Motor neuron (in vitro differentiated cells): Measurements from ENCODE around the gene CRAT. TPM values are rescaled to one million over a fixed set of nuclear protein-coding genes. Genes with fewer than 3 reads are reported as not detected.
A peak's percentile ranks its signal among the peaks of the same experiment; 100 is the strongest.
"Not testable (repeated sequence)": the region's sequence is repeated elsewhere in the genome, so short reads cannot be mapped to it uniquely, and the experiment has no call there.

Source experiments
- ATAC-seq, 8 experiments: fragments of 200-7000 bp; cut with Tn5 transposase; replicated peaks in 6 of 8; 2 replicates each; pipeline ENCODE4 v1.8.0; 2021; ENCODE audit warnings: mild to moderate bottlenecking in 8 of 8, moderate library complexity in 8 of 8
- H3K27ac ChIP-seq, 2 donors: fragments of 250-450 bp; sonication (Bioruptor Pico); 2 replicates each; pipeline ENCODE4 v1.9.0; 2021; ENCODE audit warnings: antibody characterized with exemption in 2 of 2, mild to moderate bottlenecking in 2 of 2, moderate library complexity in 1 of 2
- H3K4me1 ChIP-seq, 2 donors: fragments of 250-450 bp; sonication (Bioruptor Pico); replicated peaks in 1 of 2; 2 replicates each; pipeline ENCODE4 v1.6.1; 2021; ENCODE audit warnings: antibody characterized with exemption in 2 of 2, mild to moderate bottlenecking in 2 of 2, moderate library complexity in 1 of 2
- H3K4me3 ChIP-seq, 5 donors: fragments of 250-450 bp; sonication (Bioruptor Pico); 2 replicates each; pipeline ENCODE4 v1.9.0; 2021; ENCODE audit warnings: antibody characterized with exemption in 5 of 5, mild to moderate bottlenecking in 5 of 5, moderate library complexity in 4 of 5
- WGBS, 10 experiments: fragments of 450-650 bp; shearing (Covaris generic); methylation state at CpG; one replicate each; pipeline ENCODE4 v1.0.0; 2022; 5-methylcytosine and 5-hydroxymethylcytosine counted together
- in situ Hi-C, 9 experiments: fragments of 400-800 bp; cut with MboI; loops; one replicate each; pipeline ENCODE4 v1.15.0; 2021; ENCODE audit warnings: low sequenced_read_pairs in 9 of 9, low pct_unique_long_range_greater_than_20kb in 2 of 9; ENCODE audit not compliant: unreplicated experiment in 9 of 9
- total RNA-seq, 8 experiments: library from RNA; unstranded; fragments of 300-600 nt; gene quantifications; 2 replicates each; pipeline versions ENCODE4 v1.2.3 to v1.2.4, GENCODE V29; 2022

CRAT gene
- total RNA-seq, 8 experiments from 2014 or later = 16.1 to 34.5 (median 19.5) TPM

- in situ Hi-C loops = no loop called here
- 89 to 100% methylated on average over 1 of the region's 1 CpG; no CpG with 5 or more reads in 8 of the 10 experiments for WGBS, 10 experiments
- no peak for ATAC-seq
- H3K4me1 ChIP-seq = peaks cover 8 to 9% of the 10 kb centered on the region in 2 donors
- no peak overlapping the region for H3K4me3 ChIP-seq
- H3K27ac ChIP-seq = no peak overlapping the region
Measured at GRCh38 chr9:129122133-129122532, 11.5 kb upstream of the CRAT start.

GRCh38 chr9:129121483-129121882 lies 10.9 kb upstream of the CRAT start:
- H3K27ac ChIP-seq = no peak overlapping the region
- H3K4me3 ChIP-seq = no peak overlapping the region
- H3K4me1 ChIP-seq = peaks cover 3 to 4% of the 10 kb centered on the region in 2 donors
- in situ Hi-C loops = no loop called here
- peak in 1 of 8 experiments; percentile 32 for ATAC-seq
- 63 to 100% (median 90%) methylated on average over 1 to 3 of the region's 3 CpGs; no CpG with 5 or more reads in 5 of the 10 experiments for WGBS, 10 experiments

- in situ Hi-C loops = no loop called here
- WGBS, 10 experiments = 50 to 100% (median 84%) methylated on average over 2 to 4 of the region's 4 CpGs; no CpG with 5 or more reads in 2 of the 10 experiments
- no peak overlapping the region for H3K27ac ChIP-seq
- ATAC-seq = no peak
- no peak overlapping the region for H3K4me3 ChIP-seq
- H3K4me1 ChIP-seq = no peaks in the 10 kb centered on the region
Measured at GRCh38 chr9:129118799-129119198, 8.2 kb upstream of the CRAT start.

- Histone ChIP-seq H3K4me3 (no peak overlapping the region), H3K4me1 (peaks cover 4 to 5% of the 10 kb centered on the region in 2 donors), H3K27ac (no peak overlapping the region)
- no peak for ATAC-seq
- WGBS, 10 experiments = 60 to 100% (median 94%) methylated on average over 1 to 9 of the region's 17 CpGs; no CpG with 5 or more reads in 2 of the 10 experiments
- in situ Hi-C loops = no loop called here
Measured at GRCh38 chr9:129113645-129114304, 3.2 kb upstream of the CRAT start.

- 68 to 100% (median 85%) methylated on average over 2 to 10 of the region's 17 CpGs; no CpG with 5 or more reads in 1 of the 10 experiments for WGBS, 10 experiments
- H3K27ac ChIP-seq, in situ Hi-C loops, ATAC-seq, H3K4me1 ChIP-seq: not testable (repeated sequence)
- peak overlapping the region; percentile 49 to 86 (median 67) for H3K4me3 ChIP-seq
Measured at GRCh38 chr9:129112526-129112925, 1.9 kb upstream of the CRAT start.

- Histone ChIP-seq H3K4me1 (peaks cover 4 to 5% of the 10 kb centered on the region in 2 donors), H3K4me3 (peak overlapping the region; percentile 49 to 86 (median 67)), H3K27ac (peak overlapping the region; percentile 93 to 95)
- in situ Hi-C loops = no loop called here
- ATAC-seq = peak; percentile 5 to 34 (median 22)
- WGBS, 10 experiments = 0% methylated on average over 2 to 8 of the region's 37 CpGs; no CpG with 5 or more reads in 6 of the 10 experiments
Measured at GRCh38 chr9:129111528-129112151, 1.0 kb upstream of the CRAT start.

GRCh38 chr9:129109952-129110739 lies 447 bp downstream of the CRAT start:
- in situ Hi-C loops = no loop called here
- H3K4me1 ChIP-seq = peaks cover 4 to 5% of the 10 kb centered on the region in 2 donors
- ATAC-seq = peak; percentile 1 to 66 (median 11)
- 0 to 3% (median 0%) methylated on average over 1 to 6 of the region's 64 CpGs; no CpG with 5 or more reads in 6 of the 10 experiments for WGBS, 10 experiments
- H3K27ac ChIP-seq = peak overlapping the region; percentile 9 to 65
- H3K4me3 ChIP-seq = peak overlapping the region; percentile 49 to 86 (median 67)

GRCh38 chr9:129109537-129109903 lies 1.1 kb downstream of the CRAT start:
- 60 to 100% (median 80%) methylated on average over 1 to 2 of the region's 7 CpGs; no CpG with 5 or more reads in 6 of the 10 experiments for WGBS, 10 experiments
- peaks cover 4 to 5% of the 10 kb centered on the region in 2 donors for H3K4me1 ChIP-seq
- peak overlapping the region in 3 of 5 donors; percentile 49 to 86 (median 58) for H3K4me3 ChIP-seq
- no peak overlapping the region for H3K27ac ChIP-seq
- ATAC-seq = peak in 2 of 8 experiments; percentile 12 to 18
- in situ Hi-C loops = no loop called here

- Histone ChIP-seq H3K4me1 (peaks cover 4 to 5% of the 10 kb centered on the region in 2 donors), H3K27ac (no peak overlapping the region), H3K4me3 (no peak overlapping the region)
- ATAC-seq = no peak
- 40 to 100% (median 87%) methylated on average over 1 to 3 of the region's 10 CpGs; no CpG with 5 or more reads in 2 of the 10 experiments for whole genome bisulfite sequencing, 10 experiments
- in situ Hi-C loops = no loop called here
Measured at GRCh38 chr9:129108805-129109536, 1.6 kb downstream of the CRAT start.

GRCh38 chr9:129108083-129108804 lies 2.3 kb downstream of the CRAT start:
- Histone ChIP-seq H3K27ac (no peak overlapping the region), H3K4me3 (no peak overlapping the region), H3K4me1 (peaks cover 4 to 5% of the 10 kb centered on the region in 2 donors)
- 75 to 100% (median 80%) methylated on average over 1 to 4 of the region's 13 CpGs; no CpG with 5 or more reads in 7 of the 10 experiments for WGBS, 10 experiments
- in situ Hi-C loops = no loop called here
- no peak for ATAC-seq

GRCh38 chr9:129107651-129108050 lies 2.9 kb downstream of the CRAT start:
- Histone ChIP-seq H3K4me3 (no peak overlapping the region), H3K4me1 (peaks cover 2 to 5% of the 10 kb centered on the region in 2 donors), H3K27ac (no peak overlapping the region)
- in situ Hi-C loops = no loop called here
- ATAC-seq = no peak
- 80 to 100% (median 91%) methylated on average over 1 to 7 of the region's 13 CpGs; no CpG with 5 or more reads in 4 of the 10 experiments for WGBS, 10 experiments
